ENCODE measurements around the gene CDK5RAP1.
"Not testable (repeated sequence)": the region's sequence is repeated elsewhere in the genome, so short reads cannot be mapped to it uniquely, and the experiment has no call there.

Gene CDK5RAP1

DNA sequence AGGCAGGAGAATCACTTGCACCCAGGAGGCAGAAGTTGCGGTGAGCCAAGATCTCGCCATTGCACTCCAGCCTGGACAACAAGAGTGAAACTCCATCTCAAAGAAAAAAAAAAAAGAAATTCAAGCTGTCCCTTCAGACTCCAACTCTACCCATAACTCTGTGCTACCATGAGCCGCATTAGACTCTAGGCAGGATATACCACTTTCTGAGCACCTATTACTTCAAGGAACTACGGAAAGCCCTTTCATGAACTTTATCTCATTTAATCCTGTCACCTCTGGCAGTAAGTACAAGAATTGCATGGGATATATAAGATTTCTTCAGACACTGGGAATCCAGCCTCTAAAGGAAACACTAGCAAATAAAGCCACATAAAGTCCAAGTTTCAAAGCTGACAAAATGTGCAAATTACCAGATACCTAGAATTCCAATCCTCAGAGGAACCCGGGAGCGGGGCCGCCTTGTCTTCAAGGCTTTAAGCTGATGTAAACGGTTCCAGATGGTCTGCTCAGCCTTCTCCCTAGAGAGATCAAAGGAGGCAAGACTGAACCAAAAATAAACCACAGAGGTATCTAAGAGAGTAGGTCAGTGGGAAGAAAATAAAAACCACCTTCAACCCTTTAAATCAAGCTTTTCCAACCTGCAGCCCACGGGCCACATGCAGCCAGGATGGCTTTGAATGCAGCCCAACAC is 9.4 kb downstream of the CDK5RAP1 start:
- Histone ChIP-seq H3K4me1 (ENCODE audit: insufficient read depth, low read length, severe bottlenecking) (no peaks in the 10 kb centered on the region), H4K20me1 (ENCODE audit: insufficient read depth, low read length) (no peaks in the 10 kb centered on the region), H3K36me3 (ENCODE audit: insufficient read depth, low read length) (peaks cover 73% of the 10 kb centered on the region), H2AFZ (ENCODE audit: low read length) (no peak overlapping the region), H3K9me2 (ENCODE audit: low read depth, low read length) (no peaks in the 10 kb centered on the region), H3K79me2 (ENCODE audit: insufficient read depth, low read length) (no peaks in the 10 kb centered on the region), H3F3A (ENCODE audit: insufficient read depth, low read length) (no peaks in the 10 kb centered on the region), H3K27me3 (ENCODE audit: insufficient read depth, low read length) (no peaks in the 10 kb centered on the region), H3K9ac (ENCODE audit: low read length) (no peak overlapping the region), H3K27ac (ENCODE audit: low read depth, low read length, poor library complexity, severe bottlenecking) (no peak overlapping the region), H3K4me3 (ENCODE audit: low read depth, low read length, poor library complexity, severe bottlenecking) (no peak overlapping the region), H3K9me3 (ENCODE audit: low read length) (no peaks in the 10 kb centered on the region), H3K4me2 (ENCODE audit: low read length) (no peak overlapping the region)
- TF ChIP-seq CTCF (IDR thresholded peaks at IDR 0.05; ENCODE audit: low read length) = no peak
- no peak for TF ChIP-seq EZH2 (IDR thresholded peaks at IDR 0.05; ENCODE audit: borderline replicate concordance, low read length)

DNA sequence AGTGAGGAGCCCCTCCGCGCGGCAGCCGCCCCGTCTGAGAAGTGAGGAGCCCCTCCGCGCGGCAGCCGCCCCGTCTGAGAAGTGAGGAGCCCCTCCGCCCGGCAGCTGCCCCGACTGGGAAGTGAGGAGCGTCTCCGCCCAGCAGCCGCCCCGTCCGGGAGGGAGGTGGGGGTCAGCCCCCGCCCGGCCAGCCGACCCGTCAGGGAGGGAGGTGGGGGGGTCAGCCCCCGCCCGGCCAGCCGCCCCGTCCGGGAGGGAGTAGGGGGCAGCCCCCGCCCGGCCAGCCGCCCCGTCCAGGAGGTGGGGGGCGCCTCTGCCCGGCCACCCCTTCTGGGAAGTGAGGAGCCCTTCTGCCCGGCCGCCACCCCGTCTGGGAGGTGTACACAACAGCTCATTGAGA is 12.0 kb downstream of the CDK5RAP1 start:
- not testable (repeated sequence) for H3K4me2 ChIP-seq (ENCODE audit: low read length)

GRCh38 chr20:33388268-33388667 is 13.1 kb downstream of the CDK5RAP1 start:
- no peaks in the 10 kb centered on the region for H3K9me2 ChIP-seq (ENCODE audit: low read depth, low read length)
- no peaks in the 10 kb centered on the region for H3K27me3 ChIP-seq (ENCODE audit: insufficient read depth, low read length)
- no peaks in the 10 kb centered on the region for H3K79me2 ChIP-seq (ENCODE audit: insufficient read depth, low read length)
- H2AFZ ChIP-seq (ENCODE audit: low read length) = no peak overlapping the region
- H4K20me1 ChIP-seq (ENCODE audit: insufficient read depth, low read length) = no peaks in the 10 kb centered on the region
- peaks cover 71% of the 10 kb centered on the region for H3K36me3 ChIP-seq (ENCODE audit: insufficient read depth, low read length)
- H3K4me1 ChIP-seq (ENCODE audit: insufficient read depth, low read length, severe bottlenecking) = no peaks in the 10 kb centered on the region
- H3K9me3 ChIP-seq (ENCODE audit: low read length) = no peaks in the 10 kb centered on the region
- H3K4me2 ChIP-seq (ENCODE audit: low read length) = no peak overlapping the region
- no peak overlapping the region for H3K9ac ChIP-seq (ENCODE audit: low read length)
- no peaks in the 10 kb centered on the region for H3F3A ChIP-seq (ENCODE audit: insufficient read depth, low read length)
- no peak overlapping the region for H3K4me3 ChIP-seq (ENCODE audit: low read depth, low read length, poor library complexity, severe bottlenecking)
- TF ChIP-seq EZH2 (IDR thresholded peaks at IDR 0.05; ENCODE audit: borderline replicate concordance, low read length) (no peak), CTCF (IDR thresholded peaks at IDR 0.05; ENCODE audit: low read length) (no peak)
- no peak overlapping the region for H3K27ac ChIP-seq (ENCODE audit: low read depth, low read length, poor library complexity, severe bottlenecking)

More for the DNA sequence above, 12.0 kb downstream of the CDK5RAP1 start:
- not testable (repeated sequence) for H2AFZ ChIP-seq (ENCODE audit: low read length); H3K4me3 ChIP-seq (ENCODE audit: low read depth, low read length, poor library complexity, severe bottlenecking); H3K4me1 ChIP-seq (ENCODE audit: insufficient read depth, low read length, severe bottlenecking); H3K79me2 ChIP-seq (ENCODE audit: insufficient read depth, low read length); H3K9ac ChIP-seq (ENCODE audit: low read length); H3K27ac ChIP-seq (ENCODE audit: low read depth, low read length, poor library complexity, severe bottlenecking); H3F3A ChIP-seq (ENCODE audit: insufficient read depth, low read length); H3K27me3 ChIP-seq (ENCODE audit: insufficient read depth, low read length); H3K9me2 ChIP-seq (ENCODE audit: low read depth, low read length); H4K20me1 ChIP-seq (ENCODE audit: insufficient read depth, low read length); H3K9me3 ChIP-seq (ENCODE audit: low read length)
- H3K36me3 ChIP-seq (ENCODE audit: insufficient read depth, low read length) = peaks cover 72% of the 10 kb centered on the region

- Histone ChIP-seq H3K27ac (ENCODE audit: low read depth, low read length, poor library complexity, severe bottlenecking) (no peak overlapping the region), H3K4me3 (ENCODE audit: low read depth, low read length, poor library complexity, severe bottlenecking) (no peak overlapping the region), H3K9me2 (ENCODE audit: low read depth, low read length) (no peaks in the 10 kb centered on the region), H2AFZ (ENCODE audit: low read length) (no peak overlapping the region), H3K9me3 (ENCODE audit: low read length) (no peaks in the 10 kb centered on the region), H3K4me1 (ENCODE audit: insufficient read depth, low read length, severe bottlenecking) (no peaks in the 10 kb centered on the region), H3K4me2 (ENCODE audit: low read length) (no peak overlapping the region), H3K36me3 (ENCODE audit: insufficient read depth, low read length) (peaks cover 64% of the 10 kb centered on the region), H3K27me3 (ENCODE audit: insufficient read depth, low read length) (no peaks in the 10 kb centered on the region), H3F3A (ENCODE audit: insufficient read depth, low read length) (no peaks in the 10 kb centered on the region), H3K79me2 (ENCODE audit: insufficient read depth, low read length) (no peaks in the 10 kb centered on the region), H4K20me1 (ENCODE audit: insufficient read depth, low read length) (no peaks in the 10 kb centered on the region), H3K9ac (ENCODE audit: low read length) (no peak overlapping the region)
- TF ChIP-seq EZH2 (IDR thresholded peaks at IDR 0.05; ENCODE audit: borderline replicate concordance, low read length) (no peak), CTCF (IDR thresholded peaks at IDR 0.05; ENCODE audit: low read length) (no peak)
Measured at GRCh38 chr20:33387177-33387576, 14.1 kb downstream of the CDK5RAP1 start.
